Left lung (tissue), 10 donors: ENCODE data around the gene ITPK1. TPM values are rescaled to one million over a fixed set of nuclear protein-coding genes. Genes with fewer than 3 reads are reported as not detected.

Experiments
- ATAC-seq: fragments of 200-7000 bp; cut with Tn5 transposase; one replicate; pipeline ENCODE4 v1.9.1; 2020; ENCODE audit warnings: moderate library complexity
- DNase-seq, 4 donors: peaks; one replicate each; pipeline ENCODE4 v3.0.0-alpha.2; 2013 to 2020
- H3K27ac ChIP-seq, 2 donors: fragments of 200-600 bp; sonication (generic) in 1 of 2; one replicate each; pipeline versions ENCODE4 v1.5.0 to v1.8.0; 2020 to 2021
- H3K27me3 ChIP-seq, 2 donors: fragments of 200-600 bp; sonication (generic) in 1 of 2; one replicate each; pipeline versions ENCODE4 v1.5.0 to v1.8.0; 2020 to 2021
- H3K36me3 ChIP-seq, 2 donors: fragments of 200-600 bp; sonication (generic) in 1 of 2; one replicate each; pipeline versions ENCODE4 v1.5.0 to v1.8.0; 2020 to 2021
- H3K4me1 ChIP-seq, 2 donors: fragments of 200-600 bp; one replicate each; pipeline ENCODE4 v1.8.0; 2021
- H3K4me3 ChIP-seq, 2 donors: fragments of 200-600 bp; sonication (generic) in 1 of 2; one replicate each; pipeline versions ENCODE4 v1.5.0 to v1.8.0; 2020 to 2021; ENCODE audit warnings: mild to moderate bottlenecking in 1 of 2
- H3K9me3 ChIP-seq, 2 donors: fragments of 200-600 bp; sonication (generic) in 1 of 2; one replicate each; pipeline versions ENCODE4 v1.5.0 to v1.8.0; 2020 to 2021
- CTCF ChIP-seq, 2 donors: fragments of 200-600 bp; sonication (generic) in 1 of 2; IDR thresholded peaks; one replicate each; pipeline versions ENCODE4 v1.5.0 to v1.8.0; 2021; ENCODE audit warnings: antibody characterized with exemption in 2 of 2
- intact Hi-C, 2 donors: fragments of 100-400 bp; cut with DNase I; formaldehyde crosslinking; loops; one replicate each; pipeline versions ENCODE4 v1.11.2 to v1.14.2; 2022
- polyA plus RNA-seq, 6 donors: library from polyadenylated mRNA; unstranded; fragments of 120-200 nt; gene quantifications; one replicate each; pipeline ENCODE4 v1.2.1, GENCODE V29; 2013; ENCODE audit not compliant: insufficient read length in 6 of 6
- total RNA-seq, 2 donors: library from RNA; stranded (reverse); fragmentation: NEBNext Ultra II Directional; extraction: Animal tissue kit (Norgen Biotek cat#: 25700); gene quantifications; one replicate each; pipeline ENCODE4 v1.2.1, GENCODE V29; 2021
- donor health status: DM: no; HTN: yes; CAD: no.
- donor health status: DM: no; HTN: no; CAD: no.

Gene ITPK1
- total and polyA plus RNA-seq, 8 donors: 18.1 to 108 (median 20.8) TPM

GRCh38 chr14:93079321-93079720, 36.4 kb downstream of the ITPK1 start:
- no peak overlapping the region for H3K27ac ChIP-seq
- TF ChIP-seq CTCF (IDR thresholded peaks at IDR 0.05): no peak
- peak in 1 of 4 donors; percentile 53 for DNase-seq

GRCh38 chr14:93078870-93079269, 36.9 kb downstream of the ITPK1 start:
- no peak for TF ChIP-seq CTCF (IDR thresholded peaks at IDR 0.05)
- H3K9me3 ChIP-seq: no peaks in the 10 kb centered on the region
- H3K27ac ChIP-seq: no peak overlapping the region
- DNase-seq: no peak
- H3K4me3 ChIP-seq: no peak overlapping the region
- intact Hi-C loops: no loop called here
- H3K4me1 ChIP-seq: peaks cover 5 to 29% of the 10 kb centered on the region in 2 donors
- ATAC-seq: no peak
- no peaks in the 10 kb centered on the region for H3K27me3 ChIP-seq
- H3K36me3 ChIP-seq: no peaks in the 10 kb centered on the region

More at GRCh38 chr14:93079321-93079720, 36.4 kb downstream of the ITPK1 start:
- no peak overlapping the region for H3K4me3 ChIP-seq
- no peaks in the 10 kb centered on the region for H3K27me3 ChIP-seq
- no peak for ATAC-seq
- intact Hi-C loops: no loop called here
- H3K36me3 ChIP-seq: no peaks in the 10 kb centered on the region
- H3K9me3 ChIP-seq: no peaks in the 10 kb centered on the region
- H3K4me1 ChIP-seq: peaks cover 3 to 24% of the 10 kb centered on the region in 2 donors

- peak in 1 of 4 donors; percentile 74 for DNase-seq
- TF ChIP-seq CTCF (IDR thresholded peaks at IDR 0.05): no peak
These were observed 39.0 kb downstream of the ITPK1 start for GRCh38 chr14:93076755-93077154.

GRCh38 chr14:93075891-93076290, 39.8 kb downstream of the ITPK1 start:
- H3K27ac ChIP-seq: peak overlapping the region in 1 of 2 donors; percentile 97
- peaks cover 8 to 48% of the 10 kb centered on the region in 2 donors for H3K4me1 ChIP-seq
- no peak for DNase-seq
- H3K27me3 ChIP-seq: no peaks in the 10 kb centered on the region
- ATAC-seq: no peak
- H3K36me3 ChIP-seq: no peaks in the 10 kb centered on the region
- TF ChIP-seq CTCF (IDR thresholded peaks at IDR 0.05): no peak
- intact Hi-C loops: no loop called here
- no peak overlapping the region for H3K4me3 ChIP-seq
- no peaks in the 10 kb centered on the region for H3K9me3 ChIP-seq

More at GRCh38 chr14:93076755-93077154, 39.0 kb downstream of the ITPK1 start:
- H3K36me3 ChIP-seq: no peaks in the 10 kb centered on the region
- no peak overlapping the region for H3K4me3 ChIP-seq
- H3K27me3 ChIP-seq: no peaks in the 10 kb centered on the region
- intact Hi-C loops: no loop called here
- peaks cover 8 to 43% of the 10 kb centered on the region in 2 donors for H3K4me1 ChIP-seq
- no peak overlapping the region for H3K27ac ChIP-seq
- H3K9me3 ChIP-seq: no peaks in the 10 kb centered on the region
- ATAC-seq: no peak

GRCh38 chr14:93073910-93074769, 41.6 kb downstream of the ITPK1 start:
- ATAC-seq: peak; percentile 82

More at GRCh38 chr14:93073910-93074769, 41.6 kb downstream of the ITPK1 start:
- Histone ChIP-seq H3K4me3 (peak overlapping the region in 1 of 2 donors; percentile 13), H3K27me3 (no peaks in the 10 kb centered on the region), H3K9me3 (no peaks in the 10 kb centered on the region), H3K36me3 (no peaks in the 10 kb centered on the region), H3K4me1 (peaks cover 8 to 47% of the 10 kb centered on the region in 2 donors), H3K27ac (peak overlapping the region; percentile 83 to 97)
- peak; percentile 29 to 87 (median 49) for DNase-seq
- intact Hi-C loops: no loop called here
- TF ChIP-seq CTCF (IDR thresholded peaks at IDR 0.05): no peak
